C4-2B (cell line): ENCODE results near the gene ABCA5.
"Not testable (repeated sequence)": the region's sequence is repeated elsewhere in the genome, so short reads cannot be mapped to it uniquely, and the experiment has no call there.

Source experiments
- H3K27ac ChIP-seq: fragments of 450-650 bp; 2 replicates; pipeline ENCODE4 v1.5.1; 2017
- CTCF ChIP-seq: fragments of 450-650 bp; conservative IDR thresholded peaks from 2 replicates; pipeline ENCODE4 v1.5.1; 2017; ENCODE audit warnings: mild to moderate bottlenecking
- ZFX ChIP-seq: fragments of 450-650 bp; IDR thresholded peaks from 2 replicates; pipeline ENCODE4 v1.6.1; 2017

Gene ABCA5

GRCh38 chr17:69282002-69282401 lies 44.9 kb downstream of the ABCA5 start:
- TF ChIP-seq CTCF (no peak), ZFX (no peak)
- no peak overlapping the region for H3K27ac ChIP-seq

- not testable (repeated sequence) for H3K27ac ChIP-seq
Measured at GRCh38 chr17:69276279-69276678, 50.7 kb downstream of the ABCA5 start.

- no peak for TF ChIP-seq CTCF
- TF ChIP-seq ZFX: no peak
- H3K27ac ChIP-seq: no peak overlapping the region
Measured at GRCh38 chr17:69275751-69276150, 51.2 kb downstream of the ABCA5 start.

GRCh38 chr17:69271023-69271422 lies 55.9 kb downstream of the ABCA5 start:
- no peak for TF ChIP-seq ZFX
- TF ChIP-seq CTCF: no peak
- no peak overlapping the region for H3K27ac ChIP-seq

GRCh38 chr17:69269131-69269998 lies 57.6 kb downstream of the ABCA5 start:
- no peak overlapping the region for H3K27ac ChIP-seq
- no peak for TF ChIP-seq ZFX
- no peak for TF ChIP-seq CTCF

- no peak for TF ChIP-seq CTCF
- no peak for TF ChIP-seq ZFX
- H3K27ac ChIP-seq: no peak overlapping the region
Measured at GRCh38 chr17:69268543-69269014, 58.4 kb downstream of the ABCA5 start.

- no peak for TF ChIP-seq CTCF
- no peak for TF ChIP-seq ZFX
- no peak overlapping the region for H3K27ac ChIP-seq
Measured at GRCh38 chr17:69267219-69267618, 59.7 kb downstream of the ABCA5 start.

- H3K27ac ChIP-seq: no peak overlapping the region
- TF ChIP-seq CTCF (no peak), ZFX (no peak)
Measured at GRCh38 chr17:69265873-69266272, 61.1 kb downstream of the ABCA5 start.
